GM18858 (cell line): ENCODE measurements around the gene RPS6KA2.

ENCODE experiments used
- ATAC-seq: cut with Tn5 transposase; IDR thresholded peaks from one replicate; pipeline ENCODE4 v1.9.1; 2021; ENCODE audit not compliant: unreplicated experiment

RPS6KA2 gene

GRCh38 chr6:166473886-166474571, 153.0 kb downstream of the RPS6KA2 start:
- ATAC-seq = no peak

GRCh38 chr6:166472636-166473035, 154.4 kb downstream of the RPS6KA2 start:
- ATAC-seq = no peak

- ATAC-seq = no peak
Observed at GRCh38 chr6:166471797-166472260, 155.2 kb downstream of the RPS6KA2 start.

- no peak for ATAC-seq
Observed at GRCh38 chr6:166470863-166471410, 156.1 kb downstream of the RPS6KA2 start.

- ATAC-seq = no peak
Observed at GRCh38 chr6:166470029-166470862, 156.8 kb downstream of the RPS6KA2 start.

GRCh38 chr6:166469426-166469961, 157.6 kb downstream of the RPS6KA2 start:
- no peak for ATAC-seq

- ATAC-seq = no peak
Observed at GRCh38 chr6:166467436-166468000, 159.5 kb downstream of the RPS6KA2 start.

GRCh38 chr6:166466178-166467122, 160.6 kb downstream of the RPS6KA2 start:
- ATAC-seq = no peak

- ATAC-seq = no peak
Observed at GRCh38 chr6:166465671-166466087, 161.4 kb downstream of the RPS6KA2 start.

GRCh38 chr6:166465003-166465399, 162.1 kb downstream of the RPS6KA2 start:
- no peak for ATAC-seq

- no peak for ATAC-seq
Observed at GRCh38 chr6:166464068-166465002, 162.7 kb downstream of the RPS6KA2 start.

- ATAC-seq = no peak
Observed at GRCh38 chr6:166463359-166464067, 163.5 kb downstream of the RPS6KA2 start.

GRCh38 chr6:166462461-166463135, 164.5 kb downstream of the RPS6KA2 start:
- no peak for ATAC-seq

- ATAC-seq = no peak
Observed at GRCh38 chr6:166461821-166462460, 165.1 kb downstream of the RPS6KA2 start.

- no peak for ATAC-seq
Observed at GRCh38 chr6:166460473-166461437, 166.3 kb downstream of the RPS6KA2 start.

GRCh38 chr6:166459906-166460305, 167.1 kb downstream of the RPS6KA2 start:
- no peak for ATAC-seq
